ENCODE measurements around the gene MOV10.

- TF ChIP-seq CTCF (IDR thresholded peaks at IDR 0.05; ENCODE audit: poor library complexity, severe bottlenecking) (no peak), EZH2 (IDR thresholded peaks at IDR 0.05; ENCODE audit: borderline replicate concordance, insufficient read depth, low read length, poor library complexity, severe bottlenecking) (no peak), POLR2AphosphoS5 (IDR thresholded peaks at IDR 0.05) (no peak), RAD21 (conservative IDR thresholded peaks at IDR 0.05) (no peak), EP300 (conservative IDR thresholded peaks at IDR 0.05; ENCODE audit: poor library complexity, severe bottlenecking) (no peak), TAF1 (IDR thresholded peaks at IDR 0.05; ENCODE audit: low read depth) (no peak), MXI1 (conservative IDR thresholded peaks at IDR 0.05; ENCODE audit: poor library complexity, severe bottlenecking) (no peak), REST (IDR thresholded peaks at IDR 0.05; ENCODE audit: borderline replicate concordance) (no peak), SMC3 (conservative IDR thresholded peaks at IDR 0.05; ENCODE audit: poor library complexity) (no peak)
Measured at GRCh38 chr1:112676543-112676942, 2.1 kb downstream of the MOV10 start.
